ENCODE measurements around the gene LIMS1. TPM values are rescaled to one million over a fixed set of nuclear protein-coding genes. Genes with fewer than 3 reads are reported as not detected.

Gene LIMS1
- total RNA-seq, 1 experiment from 2014 or later, result 101 TPM

- no peak for ATAC-seq
- no peaks in the 10 kb centered on the region for H3K36me3 ChIP-seq (ENCODE audit: control insufficient read depth, insufficient read depth, low read length)
- BruUV-seq (replicated peaks), result no TSS peak
- H3K27me3 ChIP-seq (ENCODE audit: control insufficient read depth, insufficient read depth, low read length), result no peaks in the 10 kb centered on the region
- no peak overlapping the region for H3K4me3 ChIP-seq (ENCODE audit: low read depth in 2 of 2, low read length in 2 of 2)
- ChIA-PET CTCF (no interaction called here), POLR2A (no interaction called here)
- H3K9me3 ChIP-seq (ENCODE audit: control insufficient read depth, insufficient read depth, low read depth, low read length), result no peaks in the 10 kb centered on the region
- in situ Hi-C loops (cut with HindIII; ENCODE audit: low pct_unique_long_range_greater_than_20kb, low sequenced_read_pairs) (no loop called here), intact Hi-C loops (cut with micrococcal nuclease; ENCODE audit: unreplicated experiment) (no loop called here)
- H3K4me1 ChIP-seq (ENCODE audit: control insufficient read depth, insufficient read depth, low read length), result peaks cover 14% of the 10 kb centered on the region; the same call in 1 of the 2 replicates
- no peak overlapping the region for H3K27ac ChIP-seq (ENCODE audit: low read length)
- DNase-seq (ENCODE audit: low read depth, low spot score), result no peak
- TF ChIP-seq, protein P1, sequence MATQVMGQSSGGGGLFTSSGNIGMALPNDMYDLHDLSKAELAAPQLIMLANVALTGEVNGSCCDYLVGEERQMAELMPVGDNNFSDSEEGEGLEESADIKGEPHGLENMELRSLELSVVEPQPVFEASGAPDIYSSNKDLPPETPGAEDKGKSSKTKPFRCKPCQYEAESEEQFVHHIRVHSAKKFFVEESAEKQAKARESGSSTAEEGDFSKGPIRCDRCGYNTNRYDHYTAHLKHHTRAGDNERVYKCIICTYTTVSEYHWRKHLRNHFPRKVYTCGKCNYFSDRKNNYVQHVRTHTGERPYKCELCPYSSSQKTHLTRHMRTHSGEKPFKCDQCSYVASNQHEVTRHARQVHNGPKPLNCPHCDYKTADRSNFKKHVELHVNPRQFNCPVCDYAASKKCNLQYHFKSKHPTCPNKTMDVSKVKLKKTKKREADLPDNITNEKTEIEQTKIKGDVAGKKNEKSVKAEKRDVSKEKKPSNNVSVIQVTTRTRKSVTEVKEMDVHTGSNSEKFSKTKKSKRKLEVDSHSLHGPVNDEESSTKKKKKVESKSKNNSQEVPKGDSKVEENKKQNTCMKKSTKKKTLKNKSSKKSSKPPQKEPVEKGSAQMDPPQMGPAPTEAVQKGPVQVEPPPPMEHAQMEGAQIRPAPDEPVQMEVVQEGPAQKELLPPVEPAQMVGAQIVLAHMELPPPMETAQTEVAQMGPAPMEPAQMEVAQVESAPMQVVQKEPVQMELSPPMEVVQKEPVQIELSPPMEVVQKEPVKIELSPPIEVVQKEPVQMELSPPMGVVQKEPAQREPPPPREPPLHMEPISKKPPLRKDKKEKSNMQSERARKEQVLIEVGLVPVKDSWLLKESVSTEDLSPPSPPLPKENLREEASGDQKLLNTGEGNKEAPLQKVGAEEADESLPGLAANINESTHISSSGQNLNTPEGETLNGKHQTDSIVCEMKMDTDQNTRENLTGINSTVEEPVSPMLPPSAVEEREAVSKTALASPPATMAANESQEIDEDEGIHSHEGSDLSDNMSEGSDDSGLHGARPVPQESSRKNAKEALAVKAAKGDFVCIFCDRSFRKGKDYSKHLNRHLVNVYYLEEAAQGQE (IDR thresholded peaks at IDR 0.05; ENCODE audit: insufficient read depth in 1 of 2, low read depth in 2 of 2, low read length in 1 of 2), result no peak
- no peak for TF ChIP-seq TCF7L2 (IDR thresholded peaks at IDR 0.05; ENCODE audit: low read depth, low read length)
- TF ChIP-seq CTCF (IDR thresholded peaks at IDR 0.05), result no peak
- no peak for TF ChIP-seq POLR2AphosphoS5 (IDR thresholded peaks at IDR 0.05; ENCODE audit: low read depth, low read length)
- no peak for TF ChIP-seq SIN3A (IDR thresholded peaks at IDR 0.05; ENCODE audit: borderline replicate concordance, insufficient read depth, low read depth, low read length)
Observed at GRCh38 chr2:108602422-108602821, 68.2 kb downstream of the LIMS1 start.

DNA sequence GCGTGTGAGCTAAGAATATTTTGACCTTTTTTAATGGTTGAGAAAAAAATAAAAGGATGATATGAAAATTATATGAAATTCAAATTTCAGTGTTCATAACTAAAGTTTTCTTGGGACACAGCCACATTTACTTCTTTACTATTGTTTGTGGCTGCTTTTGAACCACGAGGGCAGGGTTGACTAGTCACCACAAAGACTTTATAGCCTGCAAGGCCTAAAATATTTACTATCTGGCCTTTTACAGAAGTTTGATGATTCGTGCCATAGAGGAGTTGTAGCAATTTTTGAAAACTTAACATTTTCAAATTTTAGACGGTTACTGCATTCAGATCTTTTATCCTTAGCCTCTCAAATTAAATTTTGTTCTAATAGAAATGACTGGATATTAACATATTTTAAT lies 69.9 kb downstream of the LIMS1 start:
- no peak for ATAC-seq
- peaks cover 27% of the 10 kb centered on the region for H3K4me1 ChIP-seq (ENCODE audit: control insufficient read depth, insufficient read depth, low read length)
- ChIA-PET POLR2A (no interaction called here), CTCF (interaction anchor here (0.7 kb wide), 1 partner anchor 33 kb away, joined by 4 read pairs; no protein-coding TSS in a partner anchor)
- no peak overlapping the region; the same call in 1 of the 2 replicates for H3K27ac ChIP-seq (ENCODE audit: low read length)
- in situ Hi-C loops (cut with HindIII; ENCODE audit: low pct_unique_long_range_greater_than_20kb, low sequenced_read_pairs), result no loop called here
- TF ChIP-seq TCF7L2 (IDR thresholded peaks at IDR 0.05; ENCODE audit: low read depth, low read length) (no peak), CTCF (IDR thresholded peaks at IDR 0.05) (no peak), SIN3A (IDR thresholded peaks at IDR 0.05; ENCODE audit: borderline replicate concordance, insufficient read depth, low read depth, low read length) (no peak), POLR2AphosphoS5 (IDR thresholded peaks at IDR 0.05; ENCODE audit: low read depth, low read length) (no peak)
- TF ChIP-seq, protein P1 (IDR thresholded peaks at IDR 0.05; ENCODE audit: insufficient read depth in 1 of 2, low read depth in 2 of 2, low read length in 1 of 2), result no peak
- no peaks in the 10 kb centered on the region for H3K9me3 ChIP-seq (ENCODE audit: control insufficient read depth, insufficient read depth, low read depth, low read length)
- H3K27me3 ChIP-seq (ENCODE audit: control insufficient read depth, insufficient read depth, low read length), result no peaks in the 10 kb centered on the region
- intact Hi-C loops (cut with micrococcal nuclease; ENCODE audit: unreplicated experiment), result no loop called here
- DNase-seq (ENCODE audit: low read depth, low spot score), result no peak
- no TSS peak for BruUV-seq (replicated peaks)
- no peaks in the 10 kb centered on the region for H3K36me3 ChIP-seq (ENCODE audit: control insufficient read depth, insufficient read depth, low read length)
- no peak overlapping the region for H3K4me3 ChIP-seq (ENCODE audit: low read depth in 2 of 2, low read length in 2 of 2)
